HEK293 (cell line): ENCODE measurements around the gene PARD3.

Source experiments
- GLI4 ChIP-seq: fragments of 450-650 bp; formaldehyde crosslinking; IDR thresholded peaks from 2 replicates; pipeline ENCODE4 v1.5.1; 2016; ENCODE audit warnings: missing biosample characterization, missing genetic modification characterization
- YY2 ChIP-seq: fragments of 450-650 bp; formaldehyde crosslinking; IDR thresholded peaks from 2 replicates; pipeline ENCODE4 v1.5.1; 2016; ENCODE audit warnings: missing biosample characterization, missing genetic modification characterization

GRCh38 chr10:34236931-34237330 lies 578.2 kb downstream of the PARD3 start:
- TF ChIP-seq GLI4 (tag by site-specific recombination), result no peak
- no peak for TF ChIP-seq YY2 (tag by site-specific recombination)
